Fibroblast of the aortic adventitia (primary cell): ENCODE results near the gene MBD6. TPM values are rescaled to one million over a fixed set of nuclear protein-coding genes. Genes with fewer than 3 reads are reported as not detected.
A peak's percentile ranks its signal among the peaks of the same experiment; 100 is the strongest.

ENCODE experiments used
- DNase-seq: peaks from one replicate; pipeline ENCODE4 v3.0.0-alpha.2; 2010; ENCODE audit warnings: low read depth
- H3K4me3 ChIP-seq: 2 replicates; pipeline ENCODE4 v1.5.1; 2011; ENCODE audit warnings: low read depth, mild to moderate bottlenecking, control low read depth, low read length, moderate library complexity
- total RNA-seq: library from RNA; depleted of rRNA; stranded (reverse); fragments of >200 nt; gene quantifications from 2 replicates; pipeline ENCODE4 v1.2.3, GENCODE V29; 2012; ENCODE audit warnings: low replicate concordance
- TF ChIP-seq, protein P1 (sequence below): IDR thresholded peaks from 2 replicates; pipeline ENCODE4 v1.5.1; 2011; ENCODE audit warnings: mild to moderate bottlenecking, low read length, control low read depth, inconsistent platforms; ENCODE audit not compliant: insufficient read depth

MBD6 gene
- total RNA-seq, 1 donor: 4.2 TPM

DNA sequence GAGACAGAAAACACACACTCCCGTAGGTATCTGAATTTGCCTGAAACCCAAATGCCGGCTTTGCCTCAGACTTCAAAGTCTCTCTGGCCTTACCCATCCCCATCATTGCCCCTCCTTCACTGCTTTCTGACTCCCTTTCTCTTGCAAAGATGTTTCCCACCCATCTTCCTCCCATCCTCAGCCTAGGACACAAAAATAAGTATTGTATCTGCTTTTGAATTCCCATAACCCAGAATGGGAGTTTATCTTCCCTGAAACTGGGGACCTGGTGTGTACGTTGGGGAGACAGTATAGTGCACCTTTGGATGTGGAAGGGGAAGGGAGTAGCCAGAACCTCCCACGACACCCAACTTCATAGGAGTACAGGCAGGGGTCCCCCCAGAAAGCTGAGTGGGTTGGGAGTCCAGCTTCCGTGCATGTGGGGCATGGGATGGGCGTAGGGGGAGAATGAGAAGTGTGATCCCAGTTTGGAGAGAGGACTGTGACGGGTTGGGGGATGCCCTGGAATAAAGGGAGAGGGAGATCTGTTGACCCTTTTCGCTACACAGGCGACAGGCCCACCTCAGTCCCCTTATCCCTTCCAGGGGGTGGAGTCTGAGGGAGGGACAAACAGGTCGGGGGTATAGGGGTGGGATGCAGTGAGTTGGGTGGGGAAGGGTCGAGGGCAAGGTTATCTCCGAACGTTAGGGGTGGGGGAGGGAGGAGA is 26.7 kb downstream of the MBD6 start:
- H3K4me3 ChIP-seq: peak overlapping the region; percentile 62
- TF ChIP-seq, protein P1, sequence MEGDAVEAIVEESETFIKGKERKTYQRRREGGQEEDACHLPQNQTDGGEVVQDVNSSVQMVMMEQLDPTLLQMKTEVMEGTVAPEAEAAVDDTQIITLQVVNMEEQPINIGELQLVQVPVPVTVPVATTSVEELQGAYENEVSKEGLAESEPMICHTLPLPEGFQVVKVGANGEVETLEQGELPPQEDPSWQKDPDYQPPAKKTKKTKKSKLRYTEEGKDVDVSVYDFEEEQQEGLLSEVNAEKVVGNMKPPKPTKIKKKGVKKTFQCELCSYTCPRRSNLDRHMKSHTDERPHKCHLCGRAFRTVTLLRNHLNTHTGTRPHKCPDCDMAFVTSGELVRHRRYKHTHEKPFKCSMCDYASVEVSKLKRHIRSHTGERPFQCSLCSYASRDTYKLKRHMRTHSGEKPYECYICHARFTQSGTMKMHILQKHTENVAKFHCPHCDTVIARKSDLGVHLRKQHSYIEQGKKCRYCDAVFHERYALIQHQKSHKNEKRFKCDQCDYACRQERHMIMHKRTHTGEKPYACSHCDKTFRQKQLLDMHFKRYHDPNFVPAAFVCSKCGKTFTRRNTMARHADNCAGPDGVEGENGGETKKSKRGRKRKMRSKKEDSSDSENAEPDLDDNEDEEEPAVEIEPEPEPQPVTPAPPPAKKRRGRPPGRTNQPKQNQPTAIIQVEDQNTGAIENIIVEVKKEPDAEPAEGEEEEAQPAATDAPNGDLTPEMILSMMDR: no peak
- no peak for DNase-seq

DNA sequence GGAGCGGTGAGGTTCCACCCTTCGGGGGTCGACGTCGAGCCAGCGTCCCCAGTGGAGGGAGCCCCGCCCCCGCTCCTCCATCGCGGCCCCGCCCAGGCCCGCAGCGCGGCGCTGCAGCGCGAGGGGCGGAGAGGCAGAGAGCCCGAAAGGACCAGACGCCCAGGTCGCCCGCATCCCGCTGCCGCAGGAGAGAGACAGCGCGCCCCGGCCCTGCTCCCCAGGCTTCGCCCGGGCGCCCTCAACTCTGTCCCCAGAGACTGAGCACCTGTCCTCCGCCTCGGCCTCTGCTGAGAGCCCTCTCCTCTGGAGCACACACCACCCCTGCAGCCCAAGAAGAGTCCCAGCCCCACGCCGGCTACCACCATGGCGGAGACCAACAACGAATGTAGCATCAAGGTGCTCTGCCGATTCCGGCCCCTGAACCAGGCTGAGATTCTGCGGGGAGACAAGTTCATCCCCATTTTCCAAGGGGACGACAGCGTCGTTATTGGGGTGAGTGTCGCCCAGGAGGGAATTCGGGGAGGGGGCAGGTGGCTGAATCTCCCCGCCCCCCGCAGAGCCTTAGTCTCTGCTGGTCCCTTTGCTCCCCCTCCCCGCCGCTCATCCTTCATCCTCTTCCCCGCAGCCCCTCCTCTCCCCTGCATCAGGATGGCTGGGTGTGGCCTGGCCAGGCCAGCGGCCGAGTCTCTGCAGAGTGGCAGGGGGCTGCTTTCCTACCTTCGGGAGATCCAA is 27.5 kb downstream of the MBD6 start, which contains the start of gene KIF5A:
Gene KIF5A, plus strand, starts transcription at position 136 of the 732 bp plus-strand sequence. Its CDS starts 228 bp downstream, at position 364.
- TF ChIP-seq, protein P1: peak; percentile 5

DNA sequence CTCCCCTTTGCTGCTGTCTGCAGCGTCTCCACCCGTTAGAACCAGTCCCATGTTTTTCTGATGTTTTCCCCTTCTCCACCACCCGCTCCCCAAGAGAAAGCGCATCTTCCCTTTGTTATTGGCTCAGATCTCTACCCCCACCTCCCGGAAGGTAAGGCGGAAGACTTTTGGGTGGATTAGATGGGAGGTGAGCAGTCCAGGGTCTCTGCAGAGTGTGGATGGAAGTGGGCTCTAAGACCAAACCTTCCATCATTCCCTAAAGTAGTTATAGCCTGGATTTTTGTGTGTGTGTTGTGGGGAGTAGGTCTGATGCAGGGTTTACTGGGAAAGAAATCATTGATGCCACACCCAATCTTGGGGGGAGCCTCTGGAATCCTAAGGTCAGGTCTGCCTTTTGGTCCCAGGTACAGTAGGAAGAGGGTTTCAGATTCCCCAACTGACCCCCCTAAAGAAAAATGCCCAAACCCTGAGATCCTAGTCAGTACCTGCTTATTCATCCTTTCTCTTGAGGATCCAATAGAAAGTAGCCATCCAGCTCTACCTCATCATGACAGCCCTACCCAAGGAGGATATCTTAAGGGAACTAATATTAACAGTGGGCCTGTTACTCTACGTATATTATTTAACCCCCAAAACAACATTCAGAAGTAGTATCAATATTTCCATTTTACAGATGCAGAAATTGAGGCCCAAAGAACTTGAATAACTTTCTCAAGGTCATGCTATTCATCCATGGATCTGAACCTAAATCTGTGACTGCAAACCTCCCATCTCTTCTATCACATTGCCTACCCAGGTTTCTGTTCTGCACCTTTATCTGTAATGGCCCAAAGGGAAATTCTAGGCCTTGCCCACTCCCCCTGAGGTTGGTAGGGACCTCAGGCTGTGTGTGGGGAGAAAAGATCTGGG is 28.3 kb downstream of the MBD6 start:
- TF ChIP-seq, protein P1: no peak
- DNase-seq: no peak
- H3K4me3 ChIP-seq: peak overlapping the region; percentile 62

More for the DNA sequence above, 27.5 kb downstream of the MBD6 start, which contains the start of gene KIF5A:
- DNase-seq: no peak
- H3K4me3 ChIP-seq: peak within 1 kb of the TSS; percentile 62

DNA sequence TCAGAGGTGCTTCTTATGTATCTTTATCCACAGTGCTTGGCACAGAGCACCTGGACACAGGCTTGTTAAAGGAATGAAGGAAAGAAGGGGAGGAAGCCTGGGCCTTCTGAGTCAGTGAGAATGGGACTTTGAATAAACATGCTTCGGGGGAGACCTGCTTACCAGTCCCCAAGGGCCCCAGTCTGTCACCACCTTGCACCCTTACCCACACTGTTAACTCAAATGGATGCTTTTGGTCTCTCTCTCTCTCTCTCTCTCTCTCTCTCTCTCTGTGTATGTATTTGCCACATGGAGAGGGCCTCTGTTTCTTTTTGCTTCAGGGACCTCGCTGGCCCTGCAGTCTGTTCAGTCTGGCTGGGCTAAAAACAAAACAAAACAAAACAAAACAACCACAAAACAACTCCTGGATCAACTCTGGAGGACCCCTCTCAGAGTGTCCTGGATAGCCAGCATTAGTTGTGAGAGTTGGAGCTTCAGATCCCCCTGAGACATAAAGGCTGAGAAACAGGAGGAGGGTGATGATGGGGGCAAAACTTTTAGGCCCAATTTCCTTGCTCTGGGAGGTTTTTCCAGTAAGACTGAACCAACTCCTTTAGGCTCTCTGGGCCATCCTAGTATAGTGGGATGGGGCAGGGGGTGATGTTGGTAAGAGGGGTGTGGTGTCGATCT is 29.1 kb downstream of the MBD6 start:
- TF ChIP-seq, protein P1: no peak
- DNase-seq: no peak
- no peak overlapping the region for H3K4me3 ChIP-seq

DNA sequence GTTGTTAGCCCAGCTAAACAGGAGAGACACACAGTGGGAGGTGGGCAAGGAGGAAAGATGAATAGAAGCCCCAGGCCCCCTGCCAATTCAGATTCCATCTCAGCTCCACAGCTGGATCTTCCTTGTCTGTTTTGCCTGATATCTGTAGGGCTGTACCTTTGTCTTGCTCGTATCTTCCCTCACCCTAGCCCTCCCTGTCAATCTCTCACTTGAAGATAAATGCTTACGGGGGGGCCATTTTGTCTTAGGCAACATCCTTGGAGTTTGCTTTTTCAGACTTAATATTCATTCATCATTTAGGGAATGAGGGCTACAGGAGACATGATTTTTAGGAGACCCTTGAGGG is 29.7 kb downstream of the MBD6 start:
- TF ChIP-seq, protein P1: no peak
- DNase-seq: no peak
- no peak overlapping the region for H3K4me3 ChIP-seq

DNA sequence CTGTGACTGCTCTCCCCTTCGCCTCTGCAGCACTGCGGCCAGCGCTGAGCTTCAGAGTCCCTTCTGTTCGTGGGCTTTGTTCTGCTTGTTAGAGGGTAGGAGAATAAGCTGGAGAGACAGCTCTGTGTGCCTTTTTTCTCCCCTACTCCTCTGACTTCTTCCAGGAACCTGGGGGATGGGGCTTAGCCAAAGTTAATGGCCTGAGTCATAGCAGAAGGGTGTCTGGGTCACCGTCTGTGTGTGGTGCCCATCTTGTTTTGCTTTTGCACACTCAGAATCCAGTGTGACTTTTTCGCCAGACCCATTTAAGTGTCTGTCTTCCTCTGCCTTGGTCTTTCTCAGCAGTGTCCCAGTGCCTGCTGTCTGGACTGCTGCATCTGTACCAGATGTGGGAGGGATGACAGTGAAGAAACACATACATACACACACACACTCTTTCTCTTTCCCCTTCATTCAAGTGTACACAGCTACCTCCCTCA is 30.2 kb downstream of the MBD6 start:
- no peak overlapping the region for H3K4me3 ChIP-seq
- peak; percentile 15 for DNase-seq
- TF ChIP-seq, protein P1: no peak
